GM12878 (cell line): ENCODE results near the gene PIGS.

Source experiments
- POLR2AphosphoS5 ChIP-seq: IDR thresholded peaks from 2 replicates; pipeline ENCODE4 v1.6.1; 2011; ENCODE audit warnings: mild to moderate bottlenecking, low read length, inconsistent platforms
- TF ChIP-seq, protein P1 (sequence below), 3 experiments: IDR thresholded peaks in 2 of 3; conservative IDR thresholded peaks in 1 of 3; 2 replicates each; pipeline ENCODE4 v1.5.1; 2011; ENCODE audit warnings: low read depth in 3 of 3, low read length in 3 of 3, mild to moderate bottlenecking in 3 of 3, control low read depth in 2 of 3, moderate library complexity in 2 of 3, inconsistent platforms in 1 of 3, mixed read lengths in 1 of 3; ENCODE audit not compliant: control insufficient read depth in 2 of 3, insufficient read depth in 1 of 3; ENCODE audit errors: extremely low read depth in 1 of 3
- TF ChIP-seq, protein P2 (sequence below): IDR thresholded peaks from 2 replicates; pipeline ENCODE4 v1.6.1; 2011; ENCODE audit warnings: low read depth, mild to moderate bottlenecking, low read length, moderate library complexity, borderline replicate concordance; ENCODE audit errors: extremely low read depth

DNA sequence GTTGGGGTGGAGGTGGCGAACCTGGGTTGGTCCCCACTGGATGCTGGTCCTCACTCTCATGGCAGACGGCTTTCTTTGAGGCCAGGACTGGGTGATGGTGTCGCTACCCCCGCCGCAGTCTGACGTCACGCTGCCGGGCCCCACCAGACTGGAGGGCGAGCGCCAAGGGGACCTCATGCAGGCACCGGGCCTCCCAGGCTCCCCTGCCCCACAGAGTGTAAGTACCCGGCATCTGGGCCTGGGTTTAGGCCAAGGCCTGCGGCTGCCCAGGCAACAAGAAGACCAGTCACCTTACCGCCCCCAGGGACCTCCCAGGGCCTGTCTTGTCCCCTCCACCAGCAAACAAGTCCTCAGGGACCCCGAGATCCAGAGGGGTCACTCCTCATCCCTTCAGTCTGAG, 47.4 kb downstream of the PIGS start:
- TF ChIP-seq, protein P1, sequence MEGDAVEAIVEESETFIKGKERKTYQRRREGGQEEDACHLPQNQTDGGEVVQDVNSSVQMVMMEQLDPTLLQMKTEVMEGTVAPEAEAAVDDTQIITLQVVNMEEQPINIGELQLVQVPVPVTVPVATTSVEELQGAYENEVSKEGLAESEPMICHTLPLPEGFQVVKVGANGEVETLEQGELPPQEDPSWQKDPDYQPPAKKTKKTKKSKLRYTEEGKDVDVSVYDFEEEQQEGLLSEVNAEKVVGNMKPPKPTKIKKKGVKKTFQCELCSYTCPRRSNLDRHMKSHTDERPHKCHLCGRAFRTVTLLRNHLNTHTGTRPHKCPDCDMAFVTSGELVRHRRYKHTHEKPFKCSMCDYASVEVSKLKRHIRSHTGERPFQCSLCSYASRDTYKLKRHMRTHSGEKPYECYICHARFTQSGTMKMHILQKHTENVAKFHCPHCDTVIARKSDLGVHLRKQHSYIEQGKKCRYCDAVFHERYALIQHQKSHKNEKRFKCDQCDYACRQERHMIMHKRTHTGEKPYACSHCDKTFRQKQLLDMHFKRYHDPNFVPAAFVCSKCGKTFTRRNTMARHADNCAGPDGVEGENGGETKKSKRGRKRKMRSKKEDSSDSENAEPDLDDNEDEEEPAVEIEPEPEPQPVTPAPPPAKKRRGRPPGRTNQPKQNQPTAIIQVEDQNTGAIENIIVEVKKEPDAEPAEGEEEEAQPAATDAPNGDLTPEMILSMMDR (IDR thresholded peaks at IDR 0.05 in 2 of 3, conservative IDR thresholded peaks at IDR 0.05 in 1 of 3; ENCODE audit: control insufficient read depth in 2 of 3, extremely low read depth in 1 of 3, insufficient read depth in 1 of 3, low read depth in 3 of 3, low read length in 3 of 3): no peak
- no peak for TF ChIP-seq POLR2AphosphoS5
- TF ChIP-seq, protein P2, sequence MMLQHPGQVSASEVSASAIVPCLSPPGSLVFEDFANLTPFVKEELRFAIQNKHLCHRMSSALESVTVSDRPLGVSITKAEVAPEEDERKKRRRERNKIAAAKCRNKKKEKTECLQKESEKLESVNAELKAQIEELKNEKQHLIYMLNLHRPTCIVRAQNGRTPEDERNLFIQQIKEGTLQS: no peak
